PC-3 (cell line): ENCODE results near the gene ADORA2B.

Source experiments
- CTCF ChIP-seq: fragments of 300-600 bp; sonication (generic); conservative IDR thresholded peaks from 2 replicates; pipeline ENCODE4 v1.5.1; 2017; ENCODE audit warnings: antibody characterized with exemption, low read depth, mild to moderate bottlenecking, low read length
- EZH2 ChIP-seq: fragments of 300-600 bp; sonication (generic); IDR thresholded peaks from one replicate; pipeline ENCODE4 v1.6.1; 2017; ENCODE audit warnings: antibody characterized with exemption, mild to moderate bottlenecking, low read length; ENCODE audit not compliant: unreplicated experiment

DNA sequence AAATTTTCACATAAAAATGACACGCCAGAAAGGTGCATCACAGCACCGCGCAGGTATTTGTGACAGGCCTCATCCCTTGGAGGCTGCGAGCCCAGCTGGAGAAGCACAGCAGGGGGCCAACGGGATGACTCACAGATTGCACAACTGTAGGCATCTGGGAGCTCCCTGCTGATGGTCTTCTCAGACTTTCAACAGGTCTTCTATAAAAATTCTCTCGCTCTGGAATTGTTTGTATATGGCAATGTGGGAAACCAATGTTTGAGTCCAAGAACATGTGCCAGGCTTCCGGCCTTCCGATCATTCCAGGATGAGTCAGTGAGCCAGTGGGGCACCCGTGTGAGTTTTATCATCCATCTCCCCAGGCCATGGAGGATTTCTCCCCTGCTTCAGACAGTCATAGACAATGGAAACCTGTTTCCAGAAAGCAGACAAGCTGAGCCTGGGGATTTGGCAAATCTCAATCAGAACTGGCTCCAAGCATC lies 24.1 kb upstream of the ADORA2B start:
- TF ChIP-seq CTCF (no peak), EZH2 (no peak)
